ENCODE results near the gene ACSL4. TPM values are rescaled to one million over a fixed set of nuclear protein-coding genes. Genes with fewer than 3 reads are reported as not detected.
"Not testable (repeated sequence)": the region's sequence is repeated elsewhere in the genome, so short reads cannot be mapped to it uniquely, and the experiment has no call there.

Gene ACSL4
- total and polyA plus RNA-seq, 9 donors: 23.3 to 102 (median 36.6) TPM

DNA sequence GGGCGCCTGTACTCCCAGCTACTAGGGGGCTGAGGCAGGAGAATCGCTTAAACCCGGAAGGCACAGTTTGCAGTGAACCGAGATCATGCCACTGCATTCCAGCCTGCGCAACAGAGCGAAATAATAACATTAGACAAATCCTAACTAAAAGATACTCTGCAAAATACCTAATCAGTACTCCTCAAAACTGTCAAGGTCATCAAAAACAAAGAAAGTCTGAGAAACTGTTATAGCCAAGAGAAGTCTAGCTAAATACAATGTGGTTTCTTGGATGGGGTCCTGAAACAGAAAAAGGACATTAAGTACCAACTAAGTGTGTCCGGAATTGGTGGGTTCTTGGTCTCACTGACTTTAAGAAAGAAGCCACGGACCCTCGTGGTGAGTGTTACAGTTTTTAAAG lies 14.6 kb upstream of the ACSL4 start:
- Histone ChIP-seq H3K27ac (no peak overlapping the region), H3K4me1 (ENCODE audit: insufficient read depth) (no peaks in the 10 kb centered on the region), H3K27me3 (no peaks in the 10 kb centered on the region), H3K4me3 (no peak overlapping the region), H3K9me3 (no peaks in the 10 kb centered on the region), H3K36me3 (no peaks in the 10 kb centered on the region)
- TF ChIP-seq, protein P1, sequence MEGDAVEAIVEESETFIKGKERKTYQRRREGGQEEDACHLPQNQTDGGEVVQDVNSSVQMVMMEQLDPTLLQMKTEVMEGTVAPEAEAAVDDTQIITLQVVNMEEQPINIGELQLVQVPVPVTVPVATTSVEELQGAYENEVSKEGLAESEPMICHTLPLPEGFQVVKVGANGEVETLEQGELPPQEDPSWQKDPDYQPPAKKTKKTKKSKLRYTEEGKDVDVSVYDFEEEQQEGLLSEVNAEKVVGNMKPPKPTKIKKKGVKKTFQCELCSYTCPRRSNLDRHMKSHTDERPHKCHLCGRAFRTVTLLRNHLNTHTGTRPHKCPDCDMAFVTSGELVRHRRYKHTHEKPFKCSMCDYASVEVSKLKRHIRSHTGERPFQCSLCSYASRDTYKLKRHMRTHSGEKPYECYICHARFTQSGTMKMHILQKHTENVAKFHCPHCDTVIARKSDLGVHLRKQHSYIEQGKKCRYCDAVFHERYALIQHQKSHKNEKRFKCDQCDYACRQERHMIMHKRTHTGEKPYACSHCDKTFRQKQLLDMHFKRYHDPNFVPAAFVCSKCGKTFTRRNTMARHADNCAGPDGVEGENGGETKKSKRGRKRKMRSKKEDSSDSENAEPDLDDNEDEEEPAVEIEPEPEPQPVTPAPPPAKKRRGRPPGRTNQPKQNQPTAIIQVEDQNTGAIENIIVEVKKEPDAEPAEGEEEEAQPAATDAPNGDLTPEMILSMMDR (IDR thresholded peaks at IDR 0.05): no peak
- no peak for TF ChIP-seq EP300 (IDR thresholded peaks at IDR 0.05)
- no peak for TF ChIP-seq POLR2A (IDR thresholded peaks at IDR 0.05)
- WGBS, 3 donors: 55 to 70% (median 67%) methylated on average over 9 of the region's 9 CpGs
- intact Hi-C loops (cut with DNase I): no loop called here
- no peak for DNase-seq

DNA sequence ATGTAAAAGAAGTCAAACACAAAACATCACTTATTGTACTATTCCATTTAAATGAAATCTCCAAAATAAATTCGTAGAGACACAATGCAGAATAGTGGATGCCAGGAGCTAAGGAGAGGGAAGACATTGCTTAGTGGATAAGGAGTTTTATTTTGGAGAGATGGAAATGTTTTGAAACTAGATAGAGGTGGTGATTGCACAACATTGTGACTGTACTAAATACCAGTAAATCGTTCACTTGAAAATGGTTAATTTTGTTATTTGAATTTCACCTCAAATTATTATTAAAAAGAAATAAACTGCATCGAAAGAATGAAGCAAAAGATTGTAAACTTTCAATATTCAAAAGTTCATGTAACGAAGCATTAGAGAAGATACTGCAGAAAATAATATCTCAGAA lies 9.7 kb upstream of the ACSL4 start:
- WGBS, 3 donors: 26 to 55% (median 38%) methylated on average over 4 of the region's 4 CpGs
- Histone ChIP-seq H3K4me3 (no peak overlapping the region), H3K4me1 (ENCODE audit: insufficient read depth) (no peaks in the 10 kb centered on the region), H3K27ac (no peak overlapping the region), H3K36me3 (no peaks in the 10 kb centered on the region), H3K27me3 (no peaks in the 10 kb centered on the region), H3K9me3 (no peaks in the 10 kb centered on the region)
- intact Hi-C loops (cut with DNase I): no loop called here
- no peak for DNase-seq
- TF ChIP-seq POLR2A (IDR thresholded peaks at IDR 0.05) (no peak), EP300 (IDR thresholded peaks at IDR 0.05) (no peak)
- TF ChIP-seq, protein P1 (IDR thresholded peaks at IDR 0.05): no peak

DNA sequence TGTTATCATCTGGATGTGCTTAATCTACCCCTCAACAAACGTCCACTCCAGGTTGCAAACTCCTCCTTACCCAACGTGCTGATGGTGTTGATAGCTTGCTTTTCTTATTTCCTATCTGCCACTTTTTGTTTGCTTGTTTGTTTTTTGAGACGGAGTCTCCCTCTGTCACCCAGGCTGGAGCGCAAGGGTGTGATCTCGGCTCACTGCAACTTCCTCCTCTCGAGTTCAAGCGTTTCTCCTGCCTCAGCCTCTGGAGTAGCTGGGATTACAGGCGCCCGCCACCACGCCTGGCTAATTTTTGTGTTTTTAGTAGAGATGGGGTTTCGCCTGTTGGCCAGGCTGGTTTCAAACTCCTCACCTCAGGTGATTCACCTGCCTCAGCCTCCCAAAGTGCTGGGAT lies 7.8 kb upstream of the ACSL4 start:
- H3K27me3 ChIP-seq; H3K27ac ChIP-seq; intact Hi-C loops (cut with DNase I); H3K9me3 ChIP-seq; DNase-seq; H3K4me1 ChIP-seq (ENCODE audit: insufficient read depth); H3K36me3 ChIP-seq; H3K4me3 ChIP-seq: not testable (repeated sequence)
- 49 to 75% (median 67%) methylated on average over 11 of the region's 11 CpGs for WGBS, 3 donors

DNA sequence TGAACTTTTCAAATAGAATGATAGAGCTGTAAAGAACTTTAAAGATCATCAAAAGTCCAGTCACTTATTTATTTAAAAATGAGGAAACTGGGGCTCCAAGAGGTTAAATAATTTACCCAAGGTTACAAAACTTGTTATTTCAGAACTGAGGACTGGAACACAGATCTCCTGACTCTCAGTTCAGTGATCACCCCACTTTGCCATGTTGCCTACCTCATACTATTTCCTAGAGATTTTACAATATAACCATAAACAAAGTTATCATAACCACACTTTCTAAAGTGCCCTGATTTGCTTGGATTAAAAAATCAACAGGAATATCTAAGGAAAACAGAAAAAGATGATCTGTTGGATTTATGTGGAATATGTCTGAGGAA lies 7.4 kb upstream of the ACSL4 start:
- intact Hi-C loops (cut with DNase I): no loop called here
- Histone ChIP-seq H3K27me3 (no peaks in the 10 kb centered on the region), H3K27ac (no peak overlapping the region), H3K36me3 (no peaks in the 10 kb centered on the region), H3K4me1 (ENCODE audit: insufficient read depth) (no peaks in the 10 kb centered on the region), H3K9me3 (no peaks in the 10 kb centered on the region), H3K4me3 (no peak overlapping the region)
- TF ChIP-seq POLR2A (IDR thresholded peaks at IDR 0.05) (no peak), EP300 (IDR thresholded peaks at IDR 0.05) (no peak)
- TF ChIP-seq, protein P1 (IDR thresholded peaks at IDR 0.05): no peak
- no peak for DNase-seq

DNA sequence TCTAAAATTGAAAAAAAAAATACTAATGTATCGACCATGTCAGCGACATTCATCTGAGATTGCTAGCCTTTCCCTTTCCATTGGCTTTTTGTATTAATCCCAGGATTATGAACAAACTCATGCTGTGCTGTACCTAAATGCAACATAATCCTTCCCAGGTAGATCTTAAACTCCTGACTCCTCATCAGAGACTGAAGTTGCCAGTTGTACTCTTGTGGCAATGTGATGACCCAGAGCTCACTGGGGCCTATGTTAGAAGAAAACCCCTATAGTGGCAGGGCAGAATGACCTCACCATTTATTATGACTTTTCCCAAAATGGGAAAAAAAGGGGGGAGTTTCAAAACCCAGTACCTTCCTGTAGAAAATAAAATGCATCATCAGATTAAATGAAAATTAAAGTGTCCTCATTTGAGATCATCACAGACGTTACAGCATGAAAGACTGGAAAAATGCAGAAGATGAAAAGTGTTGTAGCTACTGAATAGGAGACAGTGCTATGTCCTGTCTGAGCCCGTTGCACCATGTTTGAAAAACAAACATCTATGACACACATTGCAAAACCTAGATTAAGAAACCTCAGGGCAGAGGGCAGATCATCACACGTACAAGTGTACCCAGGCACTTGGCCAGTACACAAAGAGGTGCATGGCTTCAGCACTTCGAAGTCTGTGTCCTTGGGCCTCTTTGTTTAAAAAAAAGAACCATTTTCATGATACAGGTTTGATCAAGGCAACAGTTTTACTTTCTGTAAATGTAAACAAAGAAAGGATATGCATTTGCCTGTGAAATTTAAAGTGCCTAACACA lies 6.8 kb upstream of the ACSL4 start:
- intact Hi-C loops (cut with DNase I): no loop called here

More for the DNA sequence above, 6.8 kb upstream of the ACSL4 start:
- no peak overlapping the region for H3K4me3 ChIP-seq
- no peaks in the 10 kb centered on the region for H3K4me1 ChIP-seq (ENCODE audit: insufficient read depth)
- WGBS, 3 donors: 40 to 54% (median 51%) methylated on average over 6 of the region's 6 CpGs
- H3K36me3 ChIP-seq: no peaks in the 10 kb centered on the region
- H3K9me3 ChIP-seq: no peaks in the 10 kb centered on the region
- peak in 2 of 5 donors; percentile 22 to 49 for DNase-seq
- TF ChIP-seq POLR2A (IDR thresholded peaks at IDR 0.05): no peak
- TF ChIP-seq, protein P1 (IDR thresholded peaks at IDR 0.05): no peak
- TF ChIP-seq EP300 (IDR thresholded peaks at IDR 0.05): no peak
- H3K27me3 ChIP-seq: no peaks in the 10 kb centered on the region
- no peak overlapping the region for H3K27ac ChIP-seq

All from ovary (tissue), 9 donors.